ENCODE measurements around the gene TNNT3. TPM values are rescaled to one million over a fixed set of nuclear protein-coding genes. Genes with fewer than 3 reads are reported as not detected.

The TNNT3 gene
- total RNA-seq, 1 donor from 2014 or later: 428 TPM

- no peak for DNase-seq
Measured at GRCh38 chr11:1896923-1897322, 22.6 kb upstream of the TNNT3 start.

GRCh38 chr11:1899090-1899489 lies 20.4 kb upstream of the TNNT3 start:
- DNase-seq: no peak

GRCh38 chr11:1899686-1900085 lies 19.8 kb upstream of the TNNT3 start:
- DNase-seq: no peak

GRCh38 chr11:1906181-1906580 lies 13.3 kb upstream of the TNNT3 start:
- DNase-seq: peak; percentile 54

- DNase-seq: no peak
Measured at GRCh38 chr11:1906611-1907423, 12.7 kb upstream of the TNNT3 start.

- peak; percentile 95 for DNase-seq
Measured at GRCh38 chr11:1908618-1909017, 10.9 kb upstream of the TNNT3 start.

- no peak for DNase-seq
Measured at GRCh38 chr11:1909524-1909923, 10.0 kb upstream of the TNNT3 start.

GRCh38 chr11:1912289-1912878 lies 7.1 kb upstream of the TNNT3 start:
- peak; percentile 80 for DNase-seq

- DNase-seq: no peak
Measured at GRCh38 chr11:1913271-1914060, 6.0 kb upstream of the TNNT3 start.

- DNase-seq: no peak
Measured at GRCh38 chr11:1915795-1916131, 3.7 kb upstream of the TNNT3 start.

- no peak for DNase-seq
Measured at GRCh38 chr11:1916132-1916985, 3.1 kb upstream of the TNNT3 start.

GRCh38 chr11:1916986-1917522 lies 2.4 kb upstream of the TNNT3 start:
- no peak for DNase-seq

- DNase-seq: no peak
Measured at GRCh38 chr11:1917523-1918435, 1.7 kb upstream of the TNNT3 start.

GRCh38 chr11:1918436-1919315 lies 827 bp upstream of the TNNT3 start:
- DNase-seq: no peak

GRCh38 chr11:1920128-1920908 lies 815 bp downstream of the TNNT3 start:
- no peak for DNase-seq

- DNase-seq: no peak
Measured at GRCh38 chr11:1920909-1921573, 1.5 kb downstream of the TNNT3 start.

- DNase-seq: peak; percentile 97
Measured at GRCh38 chr11:1921574-1922141, 2.2 kb downstream of the TNNT3 start.

GRCh38 chr11:1922481-1923081 lies 3.1 kb downstream of the TNNT3 start:
- peak; percentile 66 for DNase-seq
